ENCODE results near the gene CCDC18.

DNA sequence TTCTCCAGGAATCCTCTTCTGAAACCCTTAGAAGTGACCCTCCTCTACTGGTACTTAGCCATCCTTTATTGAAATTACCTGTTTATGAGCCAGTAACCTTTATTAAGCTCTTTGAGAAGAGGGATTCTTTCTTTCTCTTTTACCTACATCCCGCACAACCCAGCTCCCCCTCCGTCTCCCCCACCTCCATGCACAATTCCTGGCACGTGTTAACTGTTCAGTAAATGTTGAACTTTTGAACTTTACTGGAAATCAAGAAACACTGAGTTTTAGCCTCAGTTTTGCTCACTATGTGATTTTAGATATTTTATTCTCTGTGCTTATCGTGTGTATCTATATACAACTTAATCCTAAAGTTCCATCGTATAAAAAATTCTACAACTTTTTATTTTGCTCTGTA lies 2.1 kb upstream of the CCDC18 start:
- TF ChIP-seq CTCF (IDR thresholded peaks at IDR 0.05) (no peak), POLR2A (IDR thresholded peaks at IDR 0.05) (no peak)

Measured in body of pancreas (tissue), 4 donors.